GM12872 (cell line): Measurements from ENCODE around the gene DSTYK.

Experiments used
- TF ChIP-seq, protein P1 (sequence below): IDR thresholded peaks from 3 replicates; pipeline ENCODE4 v1.5.1; 2011; ENCODE audit warnings: low read depth, mild to moderate bottlenecking, low read length, moderate library complexity; ENCODE audit not compliant: insufficient read depth

The DSTYK gene

GRCh38 chr1:205111354-205111753 is 100.1 kb downstream of the DSTYK start:
- TF ChIP-seq, protein P1, sequence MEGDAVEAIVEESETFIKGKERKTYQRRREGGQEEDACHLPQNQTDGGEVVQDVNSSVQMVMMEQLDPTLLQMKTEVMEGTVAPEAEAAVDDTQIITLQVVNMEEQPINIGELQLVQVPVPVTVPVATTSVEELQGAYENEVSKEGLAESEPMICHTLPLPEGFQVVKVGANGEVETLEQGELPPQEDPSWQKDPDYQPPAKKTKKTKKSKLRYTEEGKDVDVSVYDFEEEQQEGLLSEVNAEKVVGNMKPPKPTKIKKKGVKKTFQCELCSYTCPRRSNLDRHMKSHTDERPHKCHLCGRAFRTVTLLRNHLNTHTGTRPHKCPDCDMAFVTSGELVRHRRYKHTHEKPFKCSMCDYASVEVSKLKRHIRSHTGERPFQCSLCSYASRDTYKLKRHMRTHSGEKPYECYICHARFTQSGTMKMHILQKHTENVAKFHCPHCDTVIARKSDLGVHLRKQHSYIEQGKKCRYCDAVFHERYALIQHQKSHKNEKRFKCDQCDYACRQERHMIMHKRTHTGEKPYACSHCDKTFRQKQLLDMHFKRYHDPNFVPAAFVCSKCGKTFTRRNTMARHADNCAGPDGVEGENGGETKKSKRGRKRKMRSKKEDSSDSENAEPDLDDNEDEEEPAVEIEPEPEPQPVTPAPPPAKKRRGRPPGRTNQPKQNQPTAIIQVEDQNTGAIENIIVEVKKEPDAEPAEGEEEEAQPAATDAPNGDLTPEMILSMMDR, result no peak

- TF ChIP-seq, protein P1, result no peak
Measured at GRCh38 chr1:205109711-205110110, 101.8 kb downstream of the DSTYK start.

DNA sequence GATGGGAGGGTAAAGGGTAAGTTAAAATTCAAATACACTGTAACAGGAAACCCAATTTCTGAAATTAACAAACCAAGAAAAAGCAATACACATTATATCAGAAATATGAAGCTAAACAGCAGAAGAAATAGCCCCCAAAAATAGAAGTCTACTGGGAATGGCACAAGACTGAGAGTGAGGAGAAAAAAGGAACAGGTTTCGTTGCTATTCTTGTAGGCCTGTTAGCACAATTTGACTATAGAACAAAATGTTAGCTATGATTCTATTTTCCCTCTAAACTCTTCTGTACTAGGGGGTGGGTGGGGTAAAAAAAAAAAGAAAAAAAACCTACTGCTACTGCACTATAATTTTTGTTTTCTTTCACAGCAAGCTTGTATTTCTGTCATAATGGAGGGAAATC is 102.2 kb downstream of the DSTYK start:
- TF ChIP-seq, protein P1, result no peak

GRCh38 chr1:205108464-205108863 is 103.0 kb downstream of the DSTYK start:
- TF ChIP-seq, protein P1, result no peak

DNA sequence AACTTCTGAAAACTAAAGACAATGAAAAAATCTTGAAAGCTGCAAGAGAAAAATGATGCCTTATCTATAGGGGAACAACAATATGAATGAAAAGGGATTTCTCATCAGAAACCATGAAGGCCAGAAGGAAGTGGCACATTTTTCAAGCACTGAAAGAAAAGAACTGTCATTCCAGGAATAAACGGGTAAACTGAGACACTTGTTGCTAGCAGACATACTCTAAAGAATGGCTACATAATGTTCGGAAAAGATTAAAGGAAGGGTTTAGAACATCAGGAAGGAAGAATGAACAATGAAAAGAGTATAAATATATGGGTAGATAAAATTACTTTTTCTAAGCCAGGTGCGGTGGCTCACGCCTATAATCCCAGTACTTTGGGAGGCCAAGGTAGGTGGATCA is 104.2 kb downstream of the DSTYK start:
- TF ChIP-seq, protein P1, result no peak

GRCh38 chr1:205102404-205102803 is 109.1 kb downstream of the DSTYK start:
- TF ChIP-seq, protein P1, result no peak

GRCh38 chr1:205098242-205098641 is 113.3 kb downstream of the DSTYK start:
- TF ChIP-seq, protein P1, result no peak

DNA sequence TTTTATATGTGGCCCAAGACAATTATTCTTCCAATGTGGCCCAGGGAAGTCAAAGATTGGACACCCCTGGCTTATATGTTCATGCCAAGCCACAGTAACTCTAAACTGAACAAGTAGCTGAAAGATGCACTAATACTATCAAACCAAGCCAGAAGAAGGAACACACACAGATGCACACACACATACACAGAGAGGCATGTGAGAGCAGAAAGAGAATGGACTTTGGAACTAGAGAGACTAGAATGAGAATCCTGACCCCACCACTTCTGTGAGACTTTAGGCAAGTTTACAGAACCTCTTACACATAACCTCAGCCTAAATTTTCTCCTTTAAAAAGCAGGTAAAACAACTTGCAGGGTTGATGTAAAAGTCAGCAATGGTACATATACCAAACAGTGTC is 116.1 kb downstream of the DSTYK start:
- TF ChIP-seq, protein P1, result no peak
